NCI-H510A (cell line): ENCODE measurements around the gene DPP10.
"Not testable (repeated sequence)": the region's sequence is repeated elsewhere in the genome, so short reads cannot be mapped to it uniquely, and the experiment has no call there.

Experiments
- DNase-seq: peaks from one replicate; lab custom pipeline; 2025; lab: John Stamatoyannopoulos, UW

DPP10 gene

DNA sequence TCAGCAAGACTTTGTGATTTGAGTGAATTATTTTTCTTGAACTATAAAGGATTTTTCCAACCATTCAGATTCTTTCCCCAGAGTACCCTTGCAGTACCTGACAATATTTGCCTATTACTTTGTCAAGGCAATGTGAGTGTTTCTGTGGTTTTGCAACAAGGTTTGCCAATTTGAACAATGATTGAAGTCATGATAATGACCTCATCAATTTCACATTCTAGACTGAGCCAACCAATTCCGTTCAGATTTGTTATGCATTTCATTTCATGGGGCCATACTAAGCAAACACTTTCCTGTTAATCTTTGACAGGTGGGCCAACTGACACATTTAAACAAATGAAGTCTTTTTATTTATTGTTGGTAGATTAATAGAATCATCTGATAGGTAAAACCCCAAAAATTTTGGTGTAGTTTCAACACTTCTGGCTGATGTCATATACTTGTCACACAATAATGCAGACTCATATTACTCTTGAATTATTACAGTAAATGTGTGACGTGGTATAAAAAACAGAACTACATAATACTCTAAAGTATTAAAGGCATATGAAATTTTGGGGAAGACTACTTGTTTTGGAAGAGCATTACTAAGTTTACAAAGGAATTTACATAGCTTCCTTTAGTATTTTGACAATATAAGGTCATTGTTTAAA lies 526.4 kb downstream of the DPP10 start:
- DNase-seq, result no peak

DNA sequence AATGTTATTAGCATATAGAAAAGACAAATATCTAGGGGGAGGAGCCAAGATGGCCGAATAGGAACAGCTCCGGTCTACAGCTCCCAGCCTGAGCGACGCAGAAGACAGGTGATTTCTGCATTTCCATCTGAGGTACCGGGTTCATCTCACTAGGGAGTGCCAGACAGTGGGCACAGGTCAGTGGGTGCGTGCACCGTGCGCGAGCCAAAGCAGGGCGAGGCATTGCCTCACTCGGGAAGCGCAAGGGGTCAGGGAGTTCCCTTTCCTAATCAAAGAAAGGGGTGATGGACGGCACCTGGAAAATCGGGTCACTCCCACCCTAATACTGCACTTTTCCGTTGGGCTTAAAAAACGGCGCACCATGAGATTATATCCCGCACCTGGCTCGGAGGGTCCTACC lies 561.9 kb downstream of the DPP10 start:
- not testable (repeated sequence) for DNase-seq

DNA sequence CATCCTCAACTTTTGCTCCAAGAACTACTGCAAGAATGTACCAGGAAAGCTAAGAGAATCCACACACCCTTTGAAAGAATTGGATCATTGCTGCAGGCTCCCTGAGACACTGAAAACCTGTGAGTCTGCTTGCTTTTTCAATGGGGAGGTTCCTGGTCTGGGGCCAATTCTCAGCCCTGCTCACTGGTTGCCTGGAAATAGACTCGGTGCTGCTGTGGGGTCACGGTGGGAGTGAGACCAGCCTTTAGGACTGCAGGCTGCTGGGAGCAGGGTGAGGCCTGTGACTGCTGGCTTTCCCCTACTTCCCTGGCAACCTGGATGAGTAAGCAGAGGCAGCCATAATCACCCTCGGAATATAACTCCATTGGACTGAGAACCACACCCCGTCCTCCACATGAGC lies 569.3 kb downstream of the DPP10 start:
- no peak for DNase-seq

DNA sequence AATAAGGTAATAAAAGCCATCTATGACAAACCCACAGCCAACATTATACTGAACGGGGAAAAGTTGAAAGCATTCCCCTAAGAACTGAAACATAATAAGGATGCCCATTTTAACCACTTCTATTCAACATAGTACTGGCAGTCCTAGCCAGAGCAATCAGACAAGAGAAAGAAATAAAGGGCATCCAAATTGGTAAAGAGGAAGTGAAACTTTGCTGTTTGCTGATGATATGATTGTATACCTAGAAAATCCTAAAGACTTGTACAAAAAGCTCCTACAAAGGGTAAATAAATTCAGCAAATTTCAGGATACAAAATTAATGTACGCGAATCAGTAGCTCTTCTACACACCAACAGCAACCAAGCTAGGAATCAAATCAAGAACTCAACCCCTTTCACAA lies 579.6 kb downstream of the DPP10 start:
- DNase-seq, result not testable (repeated sequence)

DNA sequence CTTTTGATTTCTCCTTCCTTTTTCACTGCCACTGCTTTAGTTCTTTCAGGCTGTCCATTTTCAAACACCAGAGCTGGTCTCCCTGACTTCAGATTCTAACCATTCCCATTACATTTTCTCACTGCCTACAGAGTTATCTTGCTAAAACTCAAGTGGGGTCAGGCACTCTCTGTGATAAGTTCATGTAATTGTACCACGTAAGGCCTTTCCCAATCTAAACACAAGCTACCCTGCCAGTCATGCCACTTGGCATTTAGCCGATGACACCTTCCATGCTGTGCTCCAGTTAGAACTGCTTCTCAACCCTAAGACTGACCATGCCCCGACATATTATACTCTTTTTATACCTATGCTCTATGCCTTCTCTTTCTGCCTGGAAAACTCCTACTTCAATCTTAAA lies 592.4 kb downstream of the DPP10 start:
- no peak for DNase-seq

DNA sequence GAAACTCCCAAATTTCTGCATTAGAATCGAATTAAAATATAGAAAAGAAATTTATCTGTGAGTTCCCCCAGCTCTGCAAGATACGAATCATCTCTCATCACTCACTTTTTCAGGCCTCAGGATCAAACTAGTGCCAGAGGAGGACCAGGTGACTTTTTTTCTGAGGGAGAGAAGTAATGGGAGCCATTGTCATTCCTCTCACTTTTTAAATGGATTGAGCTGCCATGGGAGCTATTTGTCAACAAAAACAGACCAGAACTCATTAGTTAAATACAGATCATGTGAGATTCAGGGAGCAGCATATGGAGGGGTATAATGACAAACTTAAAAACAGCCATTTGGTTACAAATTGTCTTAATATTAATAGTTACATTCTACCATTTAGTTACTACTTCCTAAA lies 594.4 kb downstream of the DPP10 start:
- no peak for DNase-seq

DNA sequence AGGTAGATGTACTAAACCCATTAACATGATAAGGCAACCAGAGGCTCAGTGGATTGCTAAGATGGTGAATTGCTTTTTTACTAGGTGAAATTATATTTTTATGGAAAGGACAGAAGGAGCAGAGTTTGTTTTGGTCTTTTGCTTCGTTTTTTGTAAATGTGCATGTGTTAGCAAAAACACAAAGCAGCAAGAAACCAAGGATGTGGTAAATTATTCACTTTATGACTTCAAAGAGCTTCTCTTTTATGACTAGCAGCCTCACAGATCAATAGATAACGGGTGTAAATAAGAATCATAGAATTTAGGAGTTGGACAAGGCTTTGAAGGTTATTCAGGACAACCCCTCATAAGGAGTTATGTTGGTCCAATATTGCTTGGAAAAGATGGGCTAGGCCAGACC lies 615.0 kb downstream of the DPP10 start:
- DNase-seq, result no peak

DNA sequence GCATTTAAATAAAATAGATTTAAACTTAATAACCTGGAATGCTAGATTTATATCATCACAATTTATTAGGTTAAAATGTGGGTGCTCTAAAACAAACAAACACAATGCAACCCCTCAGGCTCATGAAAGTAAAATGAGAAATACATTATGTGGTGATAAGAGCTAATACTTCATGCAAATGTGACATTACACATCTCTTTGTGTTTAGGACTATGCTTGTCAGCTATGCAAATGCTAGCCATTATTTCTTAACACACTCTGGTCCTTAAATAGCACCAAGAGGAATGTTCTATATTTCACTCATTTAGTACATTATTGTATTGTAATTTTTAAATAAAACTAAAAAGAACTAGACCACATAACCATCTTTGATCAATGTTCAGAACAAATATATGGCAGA lies 627.6 kb downstream of the DPP10 start:
- DNase-seq, result no peak

DNA sequence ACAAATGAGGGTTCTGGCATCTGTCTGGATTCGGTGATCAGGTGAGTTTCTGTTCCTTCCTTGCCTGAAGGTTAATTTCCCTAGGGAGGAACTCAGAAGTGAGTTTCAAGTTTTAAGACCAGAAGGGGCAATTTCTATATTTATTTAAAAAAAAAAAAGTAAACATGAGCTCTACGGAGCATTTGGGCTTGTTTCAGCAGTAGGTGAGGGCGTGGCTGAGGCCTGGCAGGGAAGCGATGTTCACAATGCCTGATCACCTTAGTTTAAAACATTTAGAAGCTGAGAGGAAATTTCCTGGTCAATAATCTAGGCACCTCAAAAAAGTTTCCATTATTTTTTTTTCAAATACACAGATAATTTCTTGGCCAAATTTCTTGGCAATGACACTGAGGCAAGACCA lies 629.1 kb downstream of the DPP10 start:
- DNase-seq, result no peak

DNA sequence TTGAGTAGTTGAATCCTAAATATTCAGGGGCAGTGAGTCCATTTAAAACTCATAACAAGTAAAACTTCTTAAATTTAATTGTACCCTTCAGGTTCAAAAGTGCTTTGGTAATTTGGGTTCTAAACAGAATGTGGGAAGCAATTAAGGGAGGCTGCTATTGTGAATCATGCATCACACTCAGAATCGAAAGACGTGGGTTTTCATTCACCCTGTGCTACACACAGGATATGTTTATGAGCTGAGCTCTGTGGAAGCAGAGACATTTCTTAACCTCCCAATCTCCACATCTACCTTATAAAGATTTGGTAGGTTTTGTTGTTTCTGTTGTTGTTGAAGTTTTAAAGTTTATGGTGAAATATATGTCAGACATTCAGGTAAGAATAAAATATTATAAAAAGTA lies 633.4 kb downstream of the DPP10 start:
- DNase-seq, result no peak

DNA sequence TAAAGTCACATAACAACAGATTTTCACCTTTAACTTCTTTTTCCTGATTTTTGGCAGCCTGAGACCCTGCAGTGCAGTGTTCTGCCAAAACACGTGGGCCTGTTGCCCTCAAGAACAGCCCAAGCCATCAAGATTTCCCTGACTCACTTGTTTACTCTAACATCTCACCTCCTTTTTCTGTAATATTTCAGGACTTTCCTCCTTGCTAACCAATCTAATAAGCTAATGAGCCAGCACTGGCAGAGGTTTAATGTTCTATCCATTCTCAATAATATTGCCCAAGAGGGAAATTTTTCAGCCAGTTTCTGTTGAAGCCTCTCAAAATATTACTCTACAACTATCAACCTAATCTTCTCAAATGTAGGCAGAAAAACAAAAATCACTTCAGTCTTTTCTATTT lies 635.2 kb downstream of the DPP10 start:
- no peak for DNase-seq

DNA sequence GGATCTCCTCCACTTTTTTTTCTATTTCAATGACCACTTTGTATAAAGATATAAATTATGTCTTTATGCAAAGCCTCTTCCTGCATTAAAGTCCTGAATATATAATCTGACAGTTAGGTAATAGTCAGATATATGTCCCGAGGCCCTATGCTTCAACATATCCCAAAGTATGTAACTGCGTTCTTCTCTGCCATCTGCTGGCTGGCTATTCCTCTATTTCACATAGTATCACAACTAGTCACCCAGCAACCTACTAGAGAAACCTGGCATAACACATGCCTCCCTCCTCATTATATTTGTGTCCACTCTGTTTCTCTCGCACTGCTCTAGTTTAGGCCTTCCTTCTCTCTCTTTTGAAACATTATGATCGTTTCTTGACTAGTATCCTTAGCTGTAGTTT lies 640.8 kb downstream of the DPP10 start:
- DNase-seq, result no peak

DNA sequence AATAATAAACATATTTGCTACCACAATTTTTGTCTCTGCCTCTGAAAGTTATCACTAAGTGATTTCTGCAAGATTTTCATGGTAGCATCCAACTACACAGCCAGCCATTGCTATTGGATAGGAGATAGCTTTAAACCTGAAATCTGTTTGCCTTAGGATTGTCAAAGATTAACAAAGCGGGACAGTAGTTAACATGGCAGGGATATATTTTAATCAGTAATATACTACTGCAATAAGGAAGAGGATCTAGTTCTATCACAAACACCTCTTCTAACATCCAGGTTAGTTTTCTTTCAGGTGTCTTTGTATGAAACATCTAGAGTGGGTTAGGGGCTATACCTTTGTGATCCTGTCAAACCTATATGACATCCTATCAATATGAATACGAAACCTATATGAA lies 641.3 kb downstream of the DPP10 start:
- no peak for DNase-seq

DNA sequence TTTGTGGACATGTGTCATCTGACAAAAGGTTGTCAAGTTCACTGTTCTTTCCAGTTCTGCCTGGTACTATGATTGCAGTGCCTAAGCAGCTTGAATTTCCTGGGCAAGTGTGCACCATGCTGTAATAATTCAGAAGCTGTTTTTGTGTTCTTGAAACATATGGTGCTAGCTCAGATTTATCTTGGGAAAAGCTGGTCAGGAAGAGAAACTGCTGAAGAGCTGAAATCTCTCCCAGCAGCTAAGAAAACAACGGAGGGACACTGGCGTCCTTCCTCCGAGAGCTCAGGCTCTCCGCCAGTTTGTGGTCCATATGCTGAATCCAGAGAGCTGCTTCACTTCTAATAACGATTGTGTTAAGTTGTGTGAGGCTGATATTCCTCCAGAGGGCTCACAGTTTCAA lies 642.0 kb downstream of the DPP10 start:
- DNase-seq, result no peak

DNA sequence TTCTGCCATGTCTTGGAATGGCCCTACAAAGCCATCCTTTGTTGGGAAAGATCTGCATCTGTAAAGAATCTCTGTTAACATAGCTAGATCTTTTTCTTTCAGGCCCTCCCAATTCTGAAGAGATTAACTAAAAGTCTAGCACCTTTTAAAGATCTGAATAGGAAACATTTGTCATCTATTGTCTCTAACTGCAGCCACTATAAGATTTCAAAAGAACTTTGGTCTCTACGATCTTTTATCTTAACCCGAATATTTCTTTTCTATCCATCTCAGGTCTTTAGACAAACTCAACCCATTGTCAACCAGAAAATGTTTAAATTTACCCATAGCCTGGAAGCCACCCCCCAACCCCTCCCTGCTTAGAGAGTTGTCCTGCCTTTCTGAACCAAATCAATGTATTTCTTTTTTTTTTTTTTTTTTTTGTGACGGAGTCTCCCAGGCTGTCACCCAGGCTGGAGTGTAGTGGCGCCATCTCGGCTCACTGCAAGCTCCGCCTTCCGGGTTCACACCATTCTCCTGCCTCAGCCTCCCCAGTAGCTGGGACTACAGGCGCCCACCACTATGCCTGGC lies 643.7 kb downstream of the DPP10 start:
- DNase-seq, result not testable (repeated sequence)

DNA sequence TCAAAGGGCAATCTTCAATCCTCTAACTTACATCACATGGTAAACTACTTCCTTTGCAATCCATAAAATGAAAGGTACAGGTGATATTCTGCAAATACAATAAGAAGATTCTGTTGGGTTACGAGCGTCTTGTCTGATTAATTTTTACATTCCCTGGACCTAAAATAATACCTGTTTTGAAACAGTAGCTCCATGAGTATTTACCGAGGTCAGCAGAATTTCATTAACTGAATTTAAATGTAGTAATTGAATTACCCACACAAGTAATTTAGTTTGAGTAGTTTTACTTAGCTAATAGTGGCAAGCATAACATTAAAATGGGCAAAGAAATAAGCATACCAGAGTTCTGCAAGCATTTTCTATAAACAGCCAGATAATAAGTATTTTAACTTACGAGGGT lies 652.0 kb downstream of the DPP10 start:
- no peak for DNase-seq

DNA sequence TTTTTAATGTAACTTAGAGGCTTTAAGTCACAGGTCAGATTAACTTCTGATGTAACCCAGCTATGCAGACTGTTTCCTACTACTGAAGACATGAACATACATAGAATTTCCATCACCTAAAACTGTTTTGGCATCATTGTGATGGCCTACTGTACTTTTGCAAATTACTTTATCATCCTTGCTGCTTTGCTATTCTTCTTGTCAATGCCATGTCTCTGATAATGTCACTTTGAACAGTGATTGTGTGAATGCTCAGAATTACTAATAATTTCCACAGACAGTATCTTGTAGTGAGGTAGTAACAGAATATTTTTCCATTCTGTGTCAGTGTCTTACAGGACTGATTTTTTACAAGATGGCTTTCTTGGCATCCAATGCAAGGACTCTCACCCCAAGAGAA lies 663.5 kb downstream of the DPP10 start:
- no peak for DNase-seq

DNA sequence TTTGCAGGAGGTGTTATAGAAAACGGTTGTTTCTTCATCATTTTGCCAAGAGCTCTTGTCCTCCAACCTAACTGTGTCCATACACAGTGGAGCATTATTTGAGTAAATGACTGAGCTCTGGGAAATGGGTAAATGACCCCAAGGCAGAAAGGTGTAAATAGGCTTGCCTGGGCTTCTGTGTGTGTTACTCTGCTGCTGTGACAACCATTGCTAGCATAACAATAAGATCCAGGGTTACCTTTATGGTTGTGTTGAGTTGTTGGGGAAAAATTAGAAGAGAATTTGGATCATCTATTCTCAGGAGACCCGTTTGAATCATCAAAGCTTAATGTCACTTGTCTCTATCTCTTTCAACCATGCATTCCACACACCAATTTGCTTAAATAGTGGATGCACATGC lies 672.7 kb downstream of the DPP10 start:
- DNase-seq, result no peak

DNA sequence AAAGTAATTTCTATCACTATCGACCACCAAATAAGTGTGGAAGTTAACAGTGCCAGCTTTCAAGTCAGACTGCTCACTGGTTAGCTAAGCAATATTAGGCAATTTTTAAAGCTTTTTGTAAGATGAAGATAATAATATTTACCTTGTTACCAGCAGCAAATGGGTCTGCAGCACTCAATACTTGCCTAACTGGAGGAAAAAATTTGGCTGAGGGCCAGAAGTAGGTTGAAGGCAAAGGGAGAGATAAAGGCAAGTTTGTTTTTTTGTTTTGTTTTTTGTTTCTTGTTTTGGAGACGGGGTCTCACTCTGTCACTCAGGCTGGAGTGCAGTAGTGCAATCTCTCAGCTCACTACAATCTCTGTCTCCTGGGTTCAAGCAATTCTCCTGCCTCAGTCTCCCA lies 675.9 kb downstream of the DPP10 start:
- DNase-seq, result no peak

DNA sequence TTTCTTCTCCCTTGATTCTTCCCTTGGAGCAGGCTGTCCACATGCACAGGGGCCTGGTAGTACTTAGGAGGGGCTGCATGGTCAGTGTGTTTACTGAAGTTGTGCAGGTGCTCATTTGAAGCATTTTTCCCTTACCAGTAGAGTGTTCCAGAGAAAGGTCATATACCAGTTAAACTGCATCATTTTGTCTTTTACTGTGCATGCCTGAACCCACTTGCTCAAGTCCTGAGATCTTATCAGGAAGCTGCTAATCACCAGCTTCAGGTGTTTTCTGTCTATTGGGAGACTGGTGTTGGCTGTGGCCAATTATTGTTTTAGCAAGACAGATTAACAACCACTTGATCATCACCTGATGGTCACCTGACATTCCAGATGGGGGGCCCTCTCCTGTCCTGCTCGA lies 676.6 kb downstream of the DPP10 start:
- DNase-seq, result no peak

DNA sequence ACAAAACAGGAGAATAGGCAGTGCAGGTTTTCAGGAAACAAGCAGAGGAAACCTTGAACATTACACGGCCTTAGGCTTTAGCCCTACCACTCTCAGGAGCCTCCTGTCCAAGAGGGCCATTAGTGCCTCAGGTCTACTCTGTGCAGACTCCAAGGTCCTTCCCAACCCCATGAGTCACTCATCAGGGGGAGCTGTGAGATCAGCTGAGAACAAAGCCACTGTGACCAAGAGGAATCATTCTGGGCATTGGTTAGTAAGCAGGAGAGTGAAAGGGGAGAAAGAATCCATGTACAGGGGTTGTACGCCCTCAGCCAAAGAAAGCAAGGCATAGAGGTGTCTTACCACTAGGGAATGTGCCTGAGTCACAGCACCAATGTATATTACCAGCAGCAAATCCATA lies 680.3 kb downstream of the DPP10 start:
- DNase-seq, result no peak

DNA sequence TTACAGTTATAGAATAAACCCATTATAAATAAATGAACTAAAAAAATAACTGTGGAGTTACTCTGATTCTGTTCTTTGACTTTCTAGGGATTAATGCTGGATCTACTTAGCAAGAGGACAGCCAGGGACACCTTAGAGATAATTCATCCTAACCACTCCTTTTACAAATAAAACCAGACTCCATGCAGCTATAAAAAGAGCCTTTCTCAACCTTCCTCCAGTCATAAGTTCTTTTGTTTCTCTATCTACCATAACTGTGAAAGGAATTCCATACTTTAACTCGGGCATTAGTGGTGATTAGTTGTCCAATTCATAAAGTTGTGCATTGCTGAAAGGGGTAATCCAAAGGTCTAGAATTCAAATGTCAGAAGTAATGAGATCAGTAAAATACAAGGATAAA lies 682.4 kb downstream of the DPP10 start:
- no peak for DNase-seq

DNA sequence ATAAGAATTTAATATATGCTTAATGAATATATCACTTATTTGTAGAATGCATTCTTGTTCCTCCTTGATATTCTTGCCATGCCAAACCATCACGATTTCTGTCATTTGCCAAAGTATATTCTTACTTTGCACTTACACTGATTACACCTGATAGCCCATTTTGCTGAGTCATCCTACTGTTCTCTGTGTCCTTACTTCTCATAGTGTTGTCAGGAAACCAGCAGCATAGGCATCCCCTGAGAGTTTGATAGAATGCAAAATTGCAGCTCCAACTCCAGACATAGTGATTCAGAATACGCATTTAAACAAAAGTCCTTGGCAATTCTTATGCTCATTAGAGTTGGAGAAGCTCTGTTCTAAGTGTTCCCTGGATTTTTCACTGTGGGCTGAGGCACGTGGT lies 687.1 kb downstream of the DPP10 start:
- no peak for DNase-seq

DNA sequence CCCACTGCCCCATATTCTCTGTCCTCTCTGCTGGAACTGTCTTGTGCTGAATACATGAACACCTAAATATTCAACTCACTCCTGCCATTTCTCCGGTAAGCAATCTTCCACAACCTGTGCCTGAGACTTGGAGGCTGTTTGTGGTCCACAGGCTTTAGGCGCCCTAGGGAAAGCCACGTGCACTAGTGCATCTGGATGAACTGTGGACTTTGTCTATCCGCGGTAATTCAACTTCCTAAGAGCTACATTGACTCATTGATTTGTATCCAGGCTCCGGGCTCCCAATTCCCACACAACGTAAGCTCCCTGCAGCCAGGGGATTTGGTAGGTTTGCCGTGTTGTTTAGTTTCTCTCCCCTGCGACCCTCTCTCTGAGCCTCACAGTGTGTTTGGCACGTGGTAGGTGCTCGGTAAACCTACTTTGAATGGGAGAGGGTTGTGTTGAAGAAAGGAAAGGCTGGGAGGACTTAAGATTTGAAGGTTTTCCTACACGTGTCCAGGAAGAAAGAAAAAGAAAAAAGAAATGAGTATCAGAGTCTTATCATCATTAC lies 718.2 kb downstream of the DPP10 start:
- no peak for DNase-seq
